ENCODE data around the gene PDS5B.
"Not testable (repeated sequence)": the region's sequence is repeated elsewhere in the genome, so short reads cannot be mapped to it uniquely, and the experiment has no call there.

PDS5B gene

GRCh38 chr13:32811297-32811800 is 225.1 kb downstream of the PDS5B start:
- DNase-seq, result no peak

GRCh38 chr13:32821149-32821688 is 235.0 kb downstream of the PDS5B start:
- DNase-seq, result no peak

GRCh38 chr13:32822771-32823170 is 236.5 kb downstream of the PDS5B start:
- DNase-seq, result no peak

GRCh38 chr13:32823597-32823996 is 237.3 kb downstream of the PDS5B start:
- no peak for DNase-seq

- DNase-seq, result no peak
Observed at GRCh38 chr13:32824061-32824460, 237.8 kb downstream of the PDS5B start.

- DNase-seq, result no peak
Observed at GRCh38 chr13:32824675-32825074, 238.4 kb downstream of the PDS5B start.

- DNase-seq, result no peak
Observed at GRCh38 chr13:32825481-32825880, 239.2 kb downstream of the PDS5B start.

GRCh38 chr13:32826372-32826771 is 240.1 kb downstream of the PDS5B start:
- not testable (repeated sequence) for DNase-seq

Measured in activated naive CD4-positive, alpha-beta T cell treated with Interleukin-2 at 50 U/mL for 16 hours (primary cell).